HG03066 (cell line): ENCODE measurements around the gene SLC35F4.

ENCODE experiments used
- ATAC-seq: cut with Tn5 transposase; IDR thresholded peaks from one replicate; pipeline ENCODE4 v1.9.1; 2021; ENCODE audit warnings: low read depth; ENCODE audit not compliant: unreplicated experiment

The SLC35F4 gene

DNA sequence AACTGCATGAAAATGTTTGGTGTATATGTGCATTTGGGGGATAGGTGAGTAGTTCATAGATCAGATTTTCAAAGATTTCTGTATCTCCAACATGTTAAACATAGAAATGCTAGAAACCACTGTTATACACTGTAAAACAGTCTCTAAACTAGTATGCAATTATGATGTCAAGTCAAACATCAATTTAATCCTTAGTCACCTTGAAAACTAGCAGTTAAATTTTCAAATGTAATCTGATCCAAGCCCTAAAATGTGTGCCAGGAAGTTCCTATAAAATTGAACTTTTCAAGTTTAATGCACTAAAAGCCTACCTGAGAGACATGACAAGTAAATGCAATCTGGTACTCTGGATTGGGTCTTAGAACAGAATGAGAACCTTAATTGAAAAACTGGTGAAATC, 14.5 kb downstream of the SLC35F4 start:
- no peak for ATAC-seq

DNA sequence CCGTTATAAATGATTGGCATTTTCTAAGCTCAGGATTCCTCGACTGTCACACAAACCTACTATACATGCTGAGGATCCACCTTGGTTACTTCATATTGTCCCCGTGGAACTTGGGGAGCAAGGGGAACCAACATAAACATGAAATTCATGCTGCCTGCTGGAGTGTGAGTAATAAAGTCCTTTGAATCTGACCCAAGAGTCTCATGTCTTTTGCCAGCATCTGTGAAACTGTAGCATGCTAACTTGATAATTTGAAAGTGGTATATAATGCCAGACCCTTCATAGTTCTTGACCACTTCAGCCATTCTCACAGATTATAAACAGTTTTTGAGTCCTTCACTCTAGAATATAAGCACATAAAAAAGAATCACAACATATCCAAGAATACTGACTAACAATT, 17.1 kb downstream of the SLC35F4 start:
- ATAC-seq = no peak

DNA sequence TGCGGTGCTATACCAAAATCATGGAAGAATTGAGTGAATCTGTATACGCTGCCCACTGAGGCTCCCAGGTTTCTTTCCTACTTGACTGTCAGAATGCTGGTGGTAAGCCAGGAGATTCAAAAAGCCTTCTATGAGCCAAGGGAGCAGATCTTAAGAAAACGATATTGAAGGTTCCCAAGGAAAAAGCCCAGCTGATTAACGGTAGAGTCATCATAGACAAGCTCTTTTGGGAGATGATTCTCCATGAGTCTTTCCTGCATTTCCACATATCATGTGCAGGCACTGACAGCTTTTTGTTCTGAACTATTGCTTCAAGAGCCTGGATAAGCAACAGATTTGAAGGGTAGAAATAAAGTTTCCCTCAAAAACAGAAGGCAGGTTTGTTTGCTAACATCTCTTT, 17.5 kb downstream of the SLC35F4 start:
- no peak for ATAC-seq

DNA sequence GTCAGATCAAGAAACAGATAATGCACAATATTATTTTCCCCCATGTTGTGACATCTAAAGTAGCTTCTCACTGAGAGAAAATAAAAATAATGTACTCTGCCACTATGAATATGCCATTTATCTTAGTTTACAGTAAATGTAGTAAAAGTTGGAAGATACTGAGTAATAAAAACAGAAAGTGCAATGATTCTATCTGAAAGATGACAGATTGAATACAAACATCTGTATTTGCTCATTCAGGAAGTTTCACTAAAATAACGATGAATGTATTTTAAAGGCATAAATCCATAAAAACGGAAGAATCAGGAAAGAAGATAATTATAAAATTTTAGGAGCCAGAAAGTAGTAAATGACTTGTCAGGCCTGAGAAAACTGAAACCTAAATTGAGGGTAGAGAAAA, 18.2 kb downstream of the SLC35F4 start:
- no peak for ATAC-seq

DNA sequence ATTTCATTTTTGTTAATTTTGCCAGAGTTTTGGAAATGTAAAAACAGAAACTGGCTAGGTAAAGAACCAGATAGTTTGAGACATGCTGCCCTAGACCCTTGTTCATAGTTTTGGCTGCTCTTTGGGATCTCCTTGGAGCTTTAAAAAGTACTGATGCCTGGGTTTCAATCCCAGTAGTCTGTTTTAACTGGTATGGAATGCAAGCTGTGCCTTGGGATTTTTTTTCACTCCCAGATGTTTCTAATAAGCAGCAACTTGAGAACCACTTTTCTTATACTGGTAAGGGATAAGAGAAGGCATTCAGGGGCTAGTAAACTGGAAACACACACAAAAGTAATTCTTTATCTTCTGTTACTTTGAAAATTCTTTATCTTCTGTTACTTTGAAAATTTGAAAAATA, 18.8 kb downstream of the SLC35F4 start:
- ATAC-seq = no peak

DNA sequence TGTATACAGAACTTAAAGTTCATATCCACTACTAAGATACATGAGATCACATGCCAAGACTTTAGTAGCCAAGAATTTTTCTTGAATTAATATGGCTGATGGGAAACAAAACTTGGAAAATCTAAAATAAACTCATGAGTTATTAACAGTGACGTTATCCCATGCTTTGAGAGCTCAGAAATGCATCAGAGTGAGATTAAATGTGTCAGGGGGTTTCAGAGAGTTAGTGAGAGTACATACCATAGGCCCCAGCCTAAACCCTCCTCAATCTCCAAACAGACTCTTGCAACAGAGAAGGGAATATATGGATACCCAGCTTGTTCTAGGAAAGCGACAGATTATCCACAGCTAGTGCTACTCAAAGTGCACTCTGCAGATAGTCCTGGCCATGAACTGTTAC, 19.3 kb downstream of the SLC35F4 start:
- ATAC-seq = no peak

DNA sequence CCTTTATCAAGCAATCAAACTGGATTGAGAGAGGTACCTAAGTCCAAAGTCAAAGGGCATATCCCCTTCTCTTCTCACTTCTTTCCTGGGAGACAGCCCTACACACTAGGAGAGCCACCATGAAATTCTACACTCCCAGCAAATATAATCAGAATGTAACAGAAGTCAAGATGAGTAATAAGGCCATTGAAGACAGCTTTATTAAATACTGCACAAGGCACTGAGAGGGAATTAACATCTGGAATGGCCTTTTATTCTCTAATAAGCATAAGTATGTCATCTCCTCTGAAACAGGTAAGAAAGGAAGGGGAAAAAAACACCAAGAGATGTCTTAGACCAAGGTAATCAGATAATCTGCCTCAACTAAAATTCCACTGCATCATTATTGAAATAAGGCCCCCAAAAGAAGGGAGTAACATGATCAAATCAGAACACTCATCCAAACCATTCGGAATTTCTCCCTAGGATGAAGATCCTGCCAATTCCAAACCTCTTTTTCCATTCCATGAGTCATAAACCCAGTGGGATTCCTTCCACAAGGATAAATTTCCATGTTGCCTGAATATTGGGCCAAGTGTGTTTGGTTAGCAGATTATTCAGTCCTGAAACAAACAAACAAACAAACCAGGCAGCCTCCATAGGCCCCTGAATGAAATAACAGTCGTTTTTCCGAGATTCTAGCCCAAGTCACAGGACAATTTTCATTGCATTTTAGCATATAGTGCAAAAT, 19.9 kb downstream of the SLC35F4 start:
- no peak for ATAC-seq

DNA sequence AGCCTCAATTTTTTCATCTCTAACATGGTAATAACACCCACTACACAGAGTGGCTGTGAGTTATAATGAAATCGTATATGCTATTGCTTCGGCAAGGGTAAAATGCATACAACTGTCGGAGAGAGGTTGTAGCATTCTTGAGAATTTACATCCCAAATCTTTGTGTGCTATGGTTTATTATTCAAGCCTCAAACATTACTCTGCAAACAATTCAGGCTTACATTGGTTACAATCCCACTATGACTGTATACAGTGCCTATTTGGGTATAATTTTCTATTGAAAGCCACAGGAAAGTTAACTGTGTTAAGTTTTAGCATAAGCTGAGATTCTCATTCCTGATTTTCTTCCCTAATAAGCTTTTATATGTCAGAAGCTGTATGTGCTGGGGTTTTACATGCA, 20.6 kb downstream of the SLC35F4 start:
- ATAC-seq = no peak

DNA sequence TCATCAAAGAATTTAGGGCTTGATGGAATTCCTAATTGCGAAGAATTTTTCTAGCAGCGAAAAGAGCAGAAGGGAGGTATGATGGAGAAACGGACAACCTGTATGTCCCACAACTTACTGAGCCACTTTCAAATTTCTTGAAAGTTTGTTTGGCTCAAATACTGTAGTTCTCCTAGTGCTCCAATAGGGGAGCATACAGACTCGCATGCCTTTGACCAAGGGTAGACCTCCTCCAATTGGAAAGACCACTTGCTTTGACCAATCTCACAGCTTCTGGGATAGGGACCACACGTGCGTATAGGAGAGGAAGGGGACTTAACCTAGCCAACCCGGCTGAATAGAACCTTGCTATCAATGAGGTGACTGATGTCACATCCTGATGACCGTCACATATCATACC, 28.6 kb downstream of the SLC35F4 start:
- no peak for ATAC-seq

DNA sequence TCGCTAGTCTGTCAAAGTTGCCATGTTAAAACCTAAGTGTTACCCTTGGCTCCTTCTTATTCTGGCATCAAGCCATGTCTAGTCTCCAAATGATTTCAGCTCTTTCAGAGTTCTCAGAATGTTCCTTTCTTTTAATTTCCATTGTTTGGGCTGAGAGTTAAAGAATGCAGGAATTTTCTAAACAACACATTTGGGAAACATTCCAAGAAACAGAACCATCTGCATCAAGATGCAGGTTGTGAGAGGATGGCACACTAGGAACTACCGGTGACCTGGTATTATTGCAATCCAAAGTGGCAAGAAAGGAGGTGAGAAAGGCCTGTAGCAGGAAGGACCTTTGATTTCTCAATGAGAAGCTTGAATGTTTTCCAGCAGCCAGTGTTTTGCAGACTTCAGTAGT, 30.1 kb downstream of the SLC35F4 start:
- ATAC-seq = no peak

DNA sequence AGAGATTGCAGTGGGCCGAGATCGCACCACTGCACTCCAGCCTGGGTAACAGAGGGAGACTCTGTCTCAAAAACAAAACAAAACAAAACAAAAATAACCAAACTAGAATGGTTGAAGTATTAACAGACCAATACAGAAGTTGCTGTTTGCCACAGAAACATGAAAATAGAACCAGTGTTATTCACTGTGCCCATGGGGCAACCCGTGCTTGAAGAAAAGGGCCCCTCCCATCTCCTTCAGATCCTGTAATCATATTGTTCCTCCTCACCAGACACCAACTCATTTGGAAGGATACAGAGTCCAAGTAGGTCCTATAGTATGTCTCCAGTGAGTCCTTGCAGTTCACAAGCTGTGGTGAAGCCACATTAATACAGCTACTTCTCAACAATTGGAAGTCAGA, 30.9 kb downstream of the SLC35F4 start:
- ATAC-seq = no peak

DNA sequence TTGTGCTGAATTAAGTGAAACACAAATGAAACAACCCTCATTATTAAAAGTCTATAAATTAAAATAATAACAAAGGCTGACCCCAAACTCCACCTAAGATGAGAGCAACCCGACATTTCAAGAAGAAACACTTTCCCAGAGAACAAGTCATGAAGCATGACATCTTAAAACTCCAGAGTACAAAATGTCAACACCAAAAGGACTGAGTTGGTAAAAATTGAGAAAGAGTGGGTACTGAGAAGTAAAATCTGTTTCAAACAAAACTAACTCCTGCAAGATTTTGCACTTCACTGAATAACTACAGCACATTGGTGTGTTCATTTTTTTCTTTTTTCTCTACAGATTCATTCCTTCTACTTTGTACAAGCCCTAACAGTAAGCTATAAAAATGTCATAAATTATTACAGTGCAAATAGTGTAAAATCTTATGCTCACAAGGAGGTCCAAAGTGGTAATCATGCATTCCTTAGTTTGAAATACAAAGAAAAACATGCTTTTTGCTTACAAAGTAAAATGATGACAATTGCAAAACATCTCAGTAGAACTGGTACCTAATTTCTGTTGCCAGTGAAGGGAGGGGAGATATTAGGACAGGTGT, 31.8 kb downstream of the SLC35F4 start:
- ATAC-seq = no peak

DNA sequence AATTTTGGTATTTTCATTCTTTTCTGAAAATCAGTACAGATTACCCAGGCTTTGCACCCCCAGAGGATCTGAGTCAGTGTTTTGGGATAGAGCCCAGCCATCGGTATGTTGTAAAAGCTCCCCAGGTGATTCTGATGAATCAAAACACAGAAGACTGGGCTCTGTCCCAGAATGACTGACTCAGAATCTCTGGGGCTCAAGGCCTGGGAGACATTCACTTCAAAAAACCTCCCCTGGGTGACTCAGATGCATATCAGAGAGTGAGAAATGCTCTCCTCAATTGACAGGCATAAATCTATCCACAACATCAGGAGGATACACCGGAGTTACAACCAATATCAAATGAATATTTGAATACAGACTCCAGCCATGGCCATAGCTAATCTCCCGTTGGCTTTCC, 32.6 kb downstream of the SLC35F4 start:
- ATAC-seq = no peak

DNA sequence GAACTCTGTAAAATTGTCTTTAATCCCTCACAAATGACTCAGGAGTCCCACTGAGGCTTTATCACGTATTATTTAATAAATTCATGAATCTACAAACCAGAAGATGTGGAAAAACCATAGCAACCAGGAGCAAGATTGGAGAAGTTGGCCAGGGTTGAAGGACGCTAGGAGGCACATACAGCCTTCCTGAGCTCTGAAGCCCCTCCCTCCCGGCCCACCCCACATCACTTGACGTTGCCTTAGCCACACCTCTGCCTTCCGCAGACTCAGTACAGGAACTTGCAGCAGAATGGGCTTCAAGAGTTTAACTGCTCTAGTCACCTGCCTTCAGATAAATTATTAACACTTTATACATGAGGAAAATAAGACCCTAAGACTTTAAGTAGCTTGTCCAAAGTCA, 33.9 kb downstream of the SLC35F4 start:
- no peak for ATAC-seq

DNA sequence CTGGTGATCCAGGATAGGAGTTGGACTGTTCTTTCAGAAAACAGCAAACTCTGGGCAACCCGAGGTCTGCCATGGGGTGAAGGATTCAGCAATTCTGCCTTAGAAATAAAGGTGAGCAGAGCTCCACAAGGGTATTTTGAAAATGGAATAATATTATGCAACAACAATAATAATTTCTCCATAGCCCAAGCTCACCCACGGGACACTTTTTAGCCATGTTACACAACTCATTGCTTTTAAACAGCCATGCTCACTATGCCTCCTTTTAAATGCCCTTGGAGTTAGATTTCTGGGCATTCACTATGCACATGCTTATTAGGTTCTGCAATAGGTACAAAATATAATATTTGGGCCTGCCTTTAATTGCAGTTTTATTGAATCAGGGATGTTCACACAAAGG, 37.2 kb downstream of the SLC35F4 start:
- no peak for ATAC-seq

DNA sequence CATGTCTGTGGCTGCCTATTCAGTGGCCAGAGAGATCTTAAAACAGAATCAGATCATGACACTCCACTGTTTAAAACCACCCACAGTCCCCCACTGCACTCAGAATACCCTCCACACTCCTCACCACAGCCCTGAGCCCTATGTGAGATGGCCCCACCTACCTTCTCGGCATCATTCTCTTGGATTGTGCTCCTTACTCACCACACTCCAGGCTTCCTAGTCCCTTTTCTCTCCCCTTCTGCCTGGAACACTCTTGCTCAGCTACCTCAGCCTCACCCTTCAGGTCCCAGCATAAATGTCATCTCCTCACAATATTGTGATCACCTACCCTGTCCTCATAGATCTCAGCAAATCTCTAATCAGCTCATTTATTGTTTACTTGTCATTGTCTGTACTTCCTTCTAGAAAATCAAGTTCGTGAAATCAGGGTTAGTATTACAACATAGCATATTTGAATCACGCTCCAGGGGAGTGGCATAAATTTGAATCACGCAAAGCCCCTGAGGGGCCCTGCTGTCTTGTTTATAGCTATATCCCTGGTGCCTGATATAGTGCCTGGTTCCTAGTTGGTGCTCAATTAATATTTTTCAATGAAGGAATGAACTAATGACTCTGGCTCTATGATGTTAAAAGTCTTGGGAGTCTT, 42.8 kb downstream of the SLC35F4 start:
- no peak for ATAC-seq

DNA sequence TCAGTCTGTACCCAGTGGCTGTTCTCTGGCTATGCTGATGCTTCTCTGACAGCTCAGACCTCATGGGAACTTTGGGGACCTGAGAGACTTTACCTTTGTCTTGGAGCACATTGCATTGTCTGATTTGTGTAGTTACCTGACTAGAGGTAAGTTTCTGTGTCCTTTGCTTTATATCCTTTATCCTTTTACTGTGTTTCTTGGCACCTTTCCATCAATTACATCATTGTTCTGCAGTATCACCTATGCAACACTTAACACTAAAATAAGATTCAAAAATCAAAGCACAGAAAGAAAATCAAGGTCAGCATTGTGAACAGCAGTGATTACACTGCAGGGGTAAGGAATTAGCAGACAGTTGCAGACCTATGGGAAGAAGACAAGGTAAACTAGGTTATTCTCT, 43.8 kb downstream of the SLC35F4 start:
- ATAC-seq = no peak

DNA sequence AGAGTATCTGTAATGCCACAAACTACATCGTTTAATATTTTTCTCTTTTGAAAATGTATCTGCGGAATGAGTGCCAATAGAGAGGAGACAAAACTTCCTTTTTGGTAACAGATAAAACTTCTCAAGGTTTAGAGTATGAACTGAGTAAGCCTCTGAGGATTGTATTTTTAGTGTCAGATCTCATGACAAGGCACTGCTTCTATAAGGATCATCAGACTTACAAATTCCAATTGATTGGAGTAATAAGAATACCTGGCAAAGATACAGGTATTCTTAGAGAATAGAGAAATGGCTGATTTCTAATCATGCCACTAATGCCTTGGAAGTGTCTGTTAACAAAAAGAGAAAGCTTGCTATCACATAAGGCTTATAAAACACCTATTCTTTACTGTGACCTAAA, 45.3 kb downstream of the SLC35F4 start:
- ATAC-seq = no peak

DNA sequence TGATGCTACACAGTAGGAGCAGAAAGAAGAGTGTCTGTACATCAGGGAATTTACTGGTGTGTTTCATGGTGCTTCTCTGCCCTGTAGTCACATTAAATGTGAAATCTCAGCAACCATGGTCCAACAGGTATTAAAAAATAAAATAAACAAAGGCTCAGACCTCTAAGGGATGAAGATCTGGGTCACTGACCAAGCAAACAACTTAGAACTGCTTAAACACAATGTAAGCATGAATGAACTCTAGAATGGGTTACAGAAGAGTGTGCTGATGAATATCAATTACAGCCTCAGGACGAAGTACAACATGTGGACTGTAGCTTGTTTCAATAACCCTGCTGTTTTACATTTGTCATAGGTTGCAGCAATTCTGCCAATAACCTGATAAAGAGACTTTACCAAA, 47.4 kb downstream of the SLC35F4 start:
- no peak for ATAC-seq

DNA sequence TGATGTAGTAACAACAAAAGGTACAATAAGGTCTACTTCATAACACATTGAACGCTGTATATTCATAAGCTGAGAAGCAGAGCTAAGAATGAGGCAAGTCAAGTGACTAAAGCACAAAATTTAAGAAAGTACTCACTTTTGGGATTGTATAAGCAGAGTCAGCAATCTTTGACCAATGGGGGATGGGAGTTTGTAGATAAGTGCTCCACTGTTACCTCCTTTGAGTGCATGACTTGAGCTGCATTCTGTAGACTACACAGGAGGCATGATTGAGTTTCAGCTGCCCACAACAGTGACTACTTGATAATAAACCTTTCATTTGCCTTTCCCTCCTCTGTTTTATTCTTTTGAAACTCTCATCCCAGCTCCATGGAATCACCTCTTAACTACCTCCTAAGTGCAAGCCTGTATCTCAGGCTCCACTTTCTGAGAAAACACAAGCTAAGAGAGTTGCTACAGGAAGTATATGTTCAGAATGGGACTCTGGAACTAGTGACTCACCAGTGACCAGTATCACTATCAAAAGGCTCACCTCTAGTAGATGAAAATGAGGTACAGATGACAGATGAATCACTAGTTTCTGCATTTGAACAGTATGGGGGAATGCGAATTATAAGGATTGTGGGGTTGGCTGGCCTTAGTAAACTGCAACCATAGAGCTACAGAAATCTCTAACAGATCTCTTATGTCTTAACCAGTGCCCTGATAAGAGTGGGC, 49.2 kb downstream of the SLC35F4 start:
- ATAC-seq = peak; percentile 85

DNA sequence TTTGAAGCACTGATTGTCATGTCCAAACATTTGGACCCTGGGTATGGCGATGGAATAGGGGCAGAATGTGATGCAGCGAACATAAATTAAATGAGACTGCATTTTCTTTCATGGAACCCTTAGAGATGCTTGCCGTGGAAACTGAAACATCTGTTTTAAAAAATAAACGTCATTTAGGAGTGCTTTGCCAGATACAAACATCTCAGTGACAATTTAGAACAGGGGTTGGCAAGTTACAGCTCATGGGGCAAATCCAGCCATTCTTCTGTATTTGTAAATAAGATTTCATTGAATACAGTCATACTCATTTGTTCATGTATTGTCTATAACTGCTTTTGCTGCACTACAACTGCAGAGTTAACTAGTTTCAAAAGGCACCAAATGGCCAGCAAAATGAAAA, 51.2 kb downstream of the SLC35F4 start:
- ATAC-seq = no peak

DNA sequence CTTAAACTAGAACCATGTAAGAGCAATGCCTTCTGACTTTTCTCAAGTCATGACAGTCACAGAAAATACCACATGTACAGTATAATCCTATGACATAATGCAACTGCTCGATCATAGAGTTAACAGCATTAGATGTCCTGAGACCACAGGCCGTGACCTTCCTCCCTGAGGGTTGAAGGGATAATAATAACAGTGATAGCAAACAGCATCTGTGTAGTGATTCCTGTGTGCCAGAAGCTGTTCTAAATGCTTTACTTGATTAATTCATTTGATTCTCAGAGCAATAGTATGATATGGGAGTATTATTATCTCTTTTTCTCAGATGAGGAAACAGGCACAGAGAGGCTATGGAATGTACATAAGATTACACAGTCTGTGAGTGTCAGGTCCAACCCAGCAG, 53.2 kb downstream of the SLC35F4 start:
- no peak for ATAC-seq
